Activated T-cell treated with anti-CD3 and anti-CD28 coated beads for 24 hours (primary cell): Measurements from ENCODE around the gene QRFP.

ENCODE experiments used
- DNase-seq: peaks from one replicate; pipeline ENCODE4 v3.0.0-alpha.2; 2020; ENCODE audit warnings: low read depth

Gene QRFP

GRCh38 chr9:130890870-130891687, 5.5 kb downstream of the QRFP start:
- DNase-seq, result no peak

GRCh38 chr9:130890124-130890523, 6.5 kb downstream of the QRFP start:
- DNase-seq, result no peak

GRCh38 chr9:130888146-130888885, 8.3 kb downstream of the QRFP start:
- DNase-seq, result no peak

GRCh38 chr9:130887494-130888144, 9.0 kb downstream of the QRFP start:
- no peak for DNase-seq

GRCh38 chr9:130886981-130887380, 9.6 kb downstream of the QRFP start:
- DNase-seq, result no peak

GRCh38 chr9:130885484-130886375, 10.9 kb downstream of the QRFP start:
- DNase-seq, result no peak

GRCh38 chr9:130884542-130885483, 11.8 kb downstream of the QRFP start:
- DNase-seq, result no peak

- DNase-seq, result no peak
Observed at GRCh38 chr9:130884111-130884531, 12.5 kb downstream of the QRFP start.

- DNase-seq, result no peak
Observed at GRCh38 chr9:130883479-130883878, 13.1 kb downstream of the QRFP start.

GRCh38 chr9:130882696-130883225, 13.9 kb downstream of the QRFP start:
- no peak for DNase-seq

GRCh38 chr9:130881516-130881915, 15.1 kb downstream of the QRFP start:
- DNase-seq, result no peak

GRCh38 chr9:130880599-130881220, 15.9 kb downstream of the QRFP start:
- no peak for DNase-seq

- no peak for DNase-seq
Observed at GRCh38 chr9:130879863-130880411, 16.7 kb downstream of the QRFP start.

GRCh38 chr9:130878295-130878694, 18.3 kb downstream of the QRFP start:
- no peak for DNase-seq

GRCh38 chr9:130877300-130877699, 19.3 kb downstream of the QRFP start:
- DNase-seq, result no peak

- no peak for DNase-seq
Observed at GRCh38 chr9:130874783-130875182, 21.8 kb downstream of the QRFP start.

- no peak for DNase-seq
Observed at GRCh38 chr9:130873966-130874365, 22.6 kb downstream of the QRFP start.

GRCh38 chr9:130872912-130873503, 23.6 kb downstream of the QRFP start:
- no peak for DNase-seq

GRCh38 chr9:130872508-130872907, 24.1 kb downstream of the QRFP start:
- no peak for DNase-seq
